Esophagus (tissue), 2 donors: ENCODE results near the gene DHDH. TPM values are rescaled to one million over a fixed set of nuclear protein-coding genes. Genes with fewer than 3 reads are reported as not detected.
"Not testable (repeated sequence)": the region's sequence is repeated elsewhere in the genome, so short reads cannot be mapped to it uniquely, and the experiment has no call there.

Experiments used
- H3K27ac ChIP-seq, 2 donors: one replicate each; pipeline ENCODE4 v1.5.1; 2013; ENCODE audit warnings: low read depth in 2 of 2, mild to moderate bottlenecking in 2 of 2, inconsistent platforms in 1 of 2, low read length in 1 of 2, moderate library complexity in 1 of 2
- H3K27me3 ChIP-seq, 2 donors: one replicate each; pipeline ENCODE4 v1.6.1; 2013; ENCODE audit warnings: low read length in 2 of 2, control low read depth in 1 of 2, mild to moderate bottlenecking in 1 of 2; ENCODE audit not compliant: insufficient read depth in 2 of 2, control insufficient read depth in 1 of 2
- H3K36me3 ChIP-seq, 2 donors: one replicate each; pipeline ENCODE4 v1.6.1; 2013; ENCODE audit warnings: low read length in 1 of 2; ENCODE audit not compliant: control insufficient read depth in 2 of 2, insufficient read depth in 2 of 2
- H3K4me1 ChIP-seq, 2 donors: one replicate each; pipeline ENCODE4 v1.6.1; 2013; ENCODE audit warnings: low read length in 1 of 2; ENCODE audit not compliant: control insufficient read depth in 2 of 2, insufficient read depth in 2 of 2
- H3K4me3 ChIP-seq, 2 donors: one replicate each; pipeline ENCODE4 v1.5.1; 2013; ENCODE audit warnings: low read length in 2 of 2, mild to moderate bottlenecking in 2 of 2, low read depth in 1 of 2, moderate library complexity in 1 of 2
- H3K9me3 ChIP-seq, 2 donors: one replicate each; pipeline ENCODE4 v1.6.1; 2013; ENCODE audit warnings: mild to moderate bottlenecking in 2 of 2, low read depth in 1 of 2, low read length in 1 of 2, moderate library complexity in 1 of 2; ENCODE audit not compliant: control insufficient read depth in 2 of 2, insufficient read depth in 1 of 2
- WGBS, 2 donors: extraction: QIAGEN DNeasy Blood & Tissue Kit; methylation state at CpG; one replicate each; pipeline ENCODE4 v1.1.7; 2013; 5-methylcytosine and 5-hydroxymethylcytosine counted together
- polyA plus RNA-seq, 2 donors: library from polyadenylated mRNA; stranded (reverse); fragments of 200-250 nt; gene quantifications; one replicate each; pipeline ENCODE4 v1.2.3, GENCODE V29; 2013
- donor health status: healthy with polysubstance abuse.
- donor health status: Bipolar disorder and iron deficiency.

DHDH gene
- 1 to 10 TPM in 1 of 2 donors, under 1 TPM in 1; 0.57 to 1.3 TPM for polyA plus RNA-seq

DNA sequence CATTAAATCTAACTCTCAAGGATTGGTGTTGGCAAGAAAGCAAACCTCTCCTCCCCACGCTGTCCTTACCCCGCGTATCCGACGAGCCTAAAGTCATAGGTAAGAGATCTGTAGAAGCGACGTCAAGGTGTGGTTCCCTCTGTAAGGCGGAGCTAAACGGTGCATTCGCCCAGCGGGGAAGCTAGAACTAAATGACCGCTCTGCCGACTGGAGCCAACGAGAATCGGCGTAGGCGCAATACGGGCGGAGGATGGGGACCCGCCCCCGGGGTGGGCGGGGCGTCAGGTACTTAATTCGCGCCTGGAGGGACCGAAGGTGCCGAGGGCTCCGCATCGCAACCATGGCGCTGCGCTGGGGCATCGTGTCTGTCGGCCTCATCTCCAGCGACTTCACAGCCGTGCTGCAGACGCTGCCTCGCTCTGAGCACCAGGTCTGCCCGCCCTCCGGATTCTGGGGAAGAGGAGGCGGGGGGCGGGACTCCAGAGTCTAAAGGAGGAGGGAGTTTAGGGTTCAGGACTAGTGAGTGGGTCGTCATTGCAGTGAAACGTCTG is at the start of gene DHDH:
DHDH (plus strand) TSS at position 318 of the 551 bp plus-strand sequence; CDS start at position 341, 23 bp downstream.
- H3K27me3 ChIP-seq, result no peaks in the 10 kb centered on the region
- H3K4me1 ChIP-seq, result no peaks in the 10 kb centered on the region
- 0 to 1% methylated on average over 37 to 43 of the region's 43 CpGs for WGBS, 2 donors
- no peaks in the 10 kb centered on the region for H3K9me3 ChIP-seq
- peak within 1 kb of the TSS; percentile 37 to 41 for H3K4me3 ChIP-seq
- no peaks in the 10 kb centered on the region for H3K36me3 ChIP-seq
- peak within 1 kb of the TSS in 1 of 2 donors; percentile 76 for H3K27ac ChIP-seq

DNA sequence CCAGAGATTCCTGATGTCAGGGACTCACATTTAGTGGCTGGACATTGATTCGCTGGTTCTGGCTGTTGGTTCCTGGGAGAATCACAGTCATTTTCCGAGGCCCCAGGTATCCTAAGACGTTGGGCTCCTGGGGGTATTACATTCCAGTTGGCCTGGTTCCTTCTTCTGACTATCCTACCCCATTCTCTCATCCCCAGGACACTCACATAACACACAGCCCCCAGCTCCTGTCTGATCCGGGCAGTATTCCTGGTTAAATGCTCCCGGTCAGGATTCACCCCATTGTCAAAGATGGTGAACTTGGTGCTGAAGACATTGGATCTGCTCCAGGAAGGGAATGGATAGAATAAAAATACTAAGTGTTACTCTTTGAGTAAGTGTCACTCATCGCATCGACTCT is 49.8 kb upstream of the DHDH start:
- WGBS, 2 donors, result 94 to 95% methylated on average over 7 of the region's 7 CpGs

DNA sequence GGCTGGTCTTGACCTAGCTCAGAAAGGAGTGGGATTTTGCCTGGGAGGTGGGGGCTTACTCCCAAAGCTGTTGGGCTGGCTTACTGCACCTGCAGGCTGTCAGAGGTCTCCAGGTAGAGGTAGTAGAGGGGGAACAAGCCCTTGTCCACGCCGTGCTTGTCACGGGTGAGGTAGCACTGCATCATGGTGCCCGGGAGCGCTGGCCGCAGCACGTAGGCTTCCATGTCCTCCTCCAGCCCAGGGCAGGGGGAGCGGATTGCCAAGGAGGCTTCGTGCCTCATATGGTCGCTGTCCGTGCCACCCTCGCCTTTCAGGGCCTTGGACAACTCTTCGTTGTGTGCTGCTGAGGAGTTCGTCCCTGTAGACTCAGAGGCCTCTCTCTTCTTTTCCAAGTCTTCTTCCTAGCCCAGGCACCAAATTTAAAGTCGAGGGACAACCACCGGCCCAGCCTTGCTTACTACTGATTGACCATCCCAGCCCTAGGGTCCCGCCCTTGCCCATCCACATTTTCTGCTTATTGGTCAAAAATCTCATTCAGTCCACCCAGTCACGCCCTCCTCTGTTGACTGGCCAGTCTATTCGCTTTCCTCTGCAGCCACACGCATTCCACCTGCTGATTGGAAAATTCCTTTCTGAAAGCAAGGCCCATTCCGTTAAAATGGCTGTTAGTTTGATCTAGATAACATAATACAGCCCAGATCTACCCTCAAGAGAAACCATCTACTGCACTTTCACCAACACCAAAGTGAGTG is 45.5 kb upstream of the DHDH start:
- H3K4me3 ChIP-seq, result no peak overlapping the region
- no peaks in the 10 kb centered on the region for H3K27me3 ChIP-seq
- H3K36me3 ChIP-seq, result no peaks in the 10 kb centered on the region
- 94% methylated on average over 21 of the region's 21 CpGs for WGBS, 2 donors
- no peaks in the 10 kb centered on the region for H3K9me3 ChIP-seq
- H3K27ac ChIP-seq, result no peak overlapping the region
- no peaks in the 10 kb centered on the region for H3K4me1 ChIP-seq

More for the DNA sequence above, 49.8 kb upstream of the DHDH start:
- peaks cover 0 to 3% of the 10 kb centered on the region in 2 donors for H3K9me3 ChIP-seq
- H3K27ac ChIP-seq, result no peak overlapping the region
- H3K36me3 ChIP-seq, result no peaks in the 10 kb centered on the region
- no peaks in the 10 kb centered on the region for H3K27me3 ChIP-seq
- no peak overlapping the region for H3K4me3 ChIP-seq
- no peaks in the 10 kb centered on the region for H3K4me1 ChIP-seq

DNA sequence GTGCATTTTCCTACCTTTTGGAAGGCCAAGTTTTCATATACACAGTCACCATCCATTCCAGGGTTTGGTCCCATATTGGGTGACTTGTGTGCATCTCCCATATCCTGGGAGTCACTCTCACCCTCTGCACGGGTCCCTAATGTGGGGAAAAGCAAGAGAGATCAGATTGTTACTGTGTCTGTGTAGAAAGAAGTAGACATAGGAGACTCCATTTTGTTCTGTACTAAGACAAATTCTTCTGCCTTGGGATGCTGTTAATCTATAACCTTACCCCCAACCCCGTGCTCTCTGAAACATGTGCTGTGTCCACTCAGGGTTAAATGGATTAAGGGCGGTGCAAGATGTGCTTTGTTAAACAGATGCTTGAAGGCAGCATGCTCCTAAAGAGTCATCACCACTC is 44.0 kb upstream of the DHDH start:
- H3K4me1 ChIP-seq, H3K9me3 ChIP-seq, H3K27ac ChIP-seq, H3K36me3 ChIP-seq, H3K27me3 ChIP-seq, H3K4me3 ChIP-seq: not testable (repeated sequence)
- WGBS, 2 donors, result 63 to 72% methylated on average over 1 to 2 of the region's 3 CpGs

DNA sequence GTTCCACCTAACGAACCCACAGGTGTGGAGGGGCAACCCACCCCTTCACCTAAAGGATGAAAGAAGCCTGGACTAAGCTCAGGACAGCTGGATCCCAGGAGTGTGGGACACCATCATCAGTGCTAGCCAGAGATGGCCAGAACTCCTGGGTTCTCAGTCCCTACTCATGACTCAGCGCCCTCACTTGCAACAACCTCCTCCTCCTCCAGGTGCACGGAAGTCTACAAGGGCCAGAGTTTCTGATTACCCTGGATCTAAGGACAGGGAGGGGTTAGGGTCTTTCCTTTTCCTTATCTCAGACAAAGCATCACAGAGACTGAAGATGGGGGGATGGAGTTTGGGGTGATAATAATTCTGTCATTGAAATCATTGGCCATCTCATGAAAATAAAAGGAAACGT is 42.9 kb upstream of the DHDH start:
- H3K27ac ChIP-seq, result no peak overlapping the region
- H3K4me3 ChIP-seq, result no peak overlapping the region
- H3K9me3 ChIP-seq, result no peaks in the 10 kb centered on the region
- no peaks in the 10 kb centered on the region for H3K27me3 ChIP-seq
- no peaks in the 10 kb centered on the region for H3K36me3 ChIP-seq
- WGBS, 2 donors, result 77 to 80% methylated on average over 4 of the region's 4 CpGs
- no peaks in the 10 kb centered on the region for H3K4me1 ChIP-seq

DNA sequence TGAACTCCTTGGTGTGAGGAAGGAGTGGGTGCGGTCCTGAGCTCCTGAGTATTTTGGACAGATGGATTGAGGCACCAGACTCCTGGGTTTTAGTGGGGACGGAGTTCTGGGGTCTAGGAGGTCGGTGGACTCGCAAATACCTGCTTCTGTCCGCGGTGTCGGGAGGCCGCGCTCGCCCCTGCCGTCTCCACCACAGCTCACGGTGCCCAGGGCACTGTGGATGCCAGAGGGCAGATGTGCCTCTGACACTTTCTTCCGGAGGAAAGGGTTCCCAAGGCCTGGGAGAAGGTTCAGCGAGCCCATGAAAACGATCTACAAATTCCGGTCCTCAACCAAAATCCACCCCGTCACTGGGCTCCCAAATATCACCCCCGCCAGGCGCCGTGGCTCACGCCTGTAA is 38.3 kb upstream of the DHDH start:
- no peaks in the 10 kb centered on the region for H3K27me3 ChIP-seq
- WGBS, 2 donors, result 71 to 74% methylated on average over 21 of the region's 21 CpGs
- no peaks in the 10 kb centered on the region for H3K36me3 ChIP-seq
- H3K9me3 ChIP-seq, result no peaks in the 10 kb centered on the region
- no peak overlapping the region for H3K27ac ChIP-seq
- no peak overlapping the region for H3K4me3 ChIP-seq
- H3K4me1 ChIP-seq, result no peaks in the 10 kb centered on the region

DNA sequence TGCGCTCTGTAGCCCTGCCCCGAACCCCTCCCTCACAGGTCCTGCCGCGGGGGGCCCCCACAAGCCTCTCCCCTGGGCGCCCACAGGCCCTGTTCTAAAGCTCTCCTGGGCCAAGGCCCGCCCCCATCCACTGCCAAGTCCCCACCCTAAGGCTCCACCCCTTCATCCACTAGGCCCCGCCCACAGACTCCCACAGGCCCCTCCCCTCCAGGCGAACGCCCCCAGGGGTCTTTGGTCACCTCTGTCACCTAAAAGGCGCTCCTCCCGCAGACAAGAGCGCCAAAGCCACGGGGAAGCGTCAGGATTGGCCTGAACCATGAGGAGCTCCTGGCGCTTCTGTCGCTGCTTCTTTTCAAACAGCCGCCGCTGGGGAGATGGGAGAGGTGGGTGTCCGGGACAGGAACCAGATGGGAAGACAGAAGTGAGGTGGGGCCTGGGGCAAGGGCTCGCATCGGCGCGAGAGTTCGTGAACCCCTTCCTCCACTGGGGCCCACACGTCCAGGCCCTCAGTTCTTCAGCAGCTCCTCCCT is 37.2 kb upstream of the DHDH start:
- Histone ChIP-seq H3K36me3 (no peaks in the 10 kb centered on the region), H3K27me3 (no peaks in the 10 kb centered on the region), H3K4me3 (peak overlapping the region in 1 of 2 donors; percentile 0), H3K4me1 (peaks cover 0 to 4% of the 10 kb centered on the region in 2 donors), H3K27ac (peak overlapping the region; percentile 18 to 69), H3K9me3 (no peaks in the 10 kb centered on the region)
- WGBS, 2 donors, result 24 to 35% methylated on average over 24 to 25 of the region's 25 CpGs

DNA sequence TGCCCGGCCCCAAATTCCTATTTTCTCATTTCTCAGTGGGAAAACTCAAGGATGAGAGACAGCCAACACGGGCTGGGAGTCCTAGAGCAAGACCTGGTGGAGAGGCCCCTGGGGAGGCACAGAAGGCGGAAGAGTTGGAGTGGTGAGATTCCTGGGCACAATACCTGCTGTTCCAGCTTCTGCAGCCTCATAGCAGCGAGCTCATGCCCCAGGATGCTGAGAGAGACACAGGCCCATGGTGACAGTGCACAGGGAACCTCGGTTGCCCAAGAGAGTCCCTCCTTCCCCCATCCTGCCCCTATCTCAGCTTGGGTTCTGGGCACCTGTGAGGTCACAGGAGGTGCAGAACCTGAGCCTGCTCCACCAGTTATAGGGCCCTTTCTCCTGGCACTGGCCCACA is 36.3 kb upstream of the DHDH start:
- Histone ChIP-seq H3K27me3 (no peaks in the 10 kb centered on the region), H3K36me3 (no peaks in the 10 kb centered on the region), H3K4me3 (no peak overlapping the region), H3K9me3 (no peaks in the 10 kb centered on the region), H3K4me1 (peaks cover 2 to 11% of the 10 kb centered on the region in 2 donors), H3K27ac (no peak overlapping the region)
- 84 to 85% methylated on average over 5 of the region's 5 CpGs for WGBS, 2 donors

DNA sequence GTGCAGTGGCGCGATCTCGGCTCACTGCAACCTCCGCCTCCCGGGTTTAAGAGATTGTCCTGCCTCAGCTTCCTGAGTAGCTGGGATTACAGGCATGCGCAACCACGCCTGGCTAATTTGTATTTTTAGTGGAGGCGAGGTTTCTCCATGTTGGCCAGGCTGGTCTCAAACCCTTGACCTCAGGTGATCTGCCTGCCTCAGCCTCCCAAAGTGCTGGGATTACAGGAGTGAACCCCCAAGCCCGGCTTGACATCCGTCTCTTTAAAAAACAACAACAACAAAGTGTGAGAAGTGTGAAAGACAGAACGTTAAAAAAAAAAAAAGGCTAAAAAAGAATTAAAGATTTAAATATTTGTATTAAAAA is 34.1 kb upstream of the DHDH start:
- H3K36me3 ChIP-seq, H3K27me3 ChIP-seq, H3K9me3 ChIP-seq: not testable (repeated sequence)
- Histone ChIP-seq H3K27ac (peak overlapping the region; percentile 87), H3K4me3 (peak overlapping the region in 1 of 2 donors; percentile 83), H3K4me1 (peaks cover 2 to 11% of the 10 kb centered on the region in 2 donors)
- 84 to 86% methylated on average over 11 of the region's 11 CpGs for WGBS, 2 donors
